Measurements from ENCODE around the gene MFSD2A.

GRCh38 chr1:39919545-39919944 is 35.4 kb upstream of the MFSD2A start:
- TF ChIP-seq CTCF (IDR thresholded peaks at IDR 0.05; ENCODE audit: insufficient read depth, low read depth, low read length) (peak; percentile 47), EZH2 (IDR thresholded peaks at IDR 0.05; ENCODE audit: insufficient read depth, low read length) (no peak)

All from astrocyte (in vitro differentiated cells and primary cell).